GM13977 (cell line): ENCODE results near the gene PDE6A.
"Not testable (repeated sequence)": the region's sequence is repeated elsewhere in the genome, so short reads cannot be mapped to it uniquely, and the experiment has no call there.

Source experiments
- DNase-seq: peaks from one replicate; pipeline ENCODE4 v3.0.0; 2012; ENCODE audit warnings: low spot score
- CTCF ChIP-seq: IDR thresholded peaks from 2 replicates; pipeline ENCODE4 v1.5.1; 2012; ENCODE audit warnings: mild to moderate bottlenecking, control low read depth; ENCODE audit not compliant: insufficient read depth; ENCODE audit errors: extremely low read depth, missing control alignments
- in situ Hi-C: fragments of 300-500 bp; cut with MboI; formaldehyde crosslinking; loops from one replicate; pipeline ENCODE4 v1.12.0; 2022; ENCODE audit warnings: low sequenced_read_pairs, low pct_unique_long_range_greater_than_20kb, mixed read lengths, inconsistent platforms; ENCODE audit not compliant: unreplicated experiment

Gene PDE6A

GRCh38 chr5:149954798-149955197, 10.2 kb upstream of the PDE6A start:
- no peak for TF ChIP-seq CTCF
- in situ Hi-C loops, result no loop called here
- DNase-seq, result no peak

- TF ChIP-seq CTCF, result no peak
- in situ Hi-C loops, result no loop called here
Observed at GRCh38 chr5:149953436-149954121, 9.0 kb upstream of the PDE6A start.

GRCh38 chr5:149951138-149951749, 6.7 kb upstream of the PDE6A start:
- TF ChIP-seq CTCF, result no peak
- in situ Hi-C loops, result no loop called here
- DNase-seq, result no peak

More at GRCh38 chr5:149953436-149954121, 9.0 kb upstream of the PDE6A start:
- no peak for DNase-seq

- DNase-seq, result no peak
- TF ChIP-seq CTCF, result no peak
- in situ Hi-C loops, result no loop called here
Observed at GRCh38 chr5:149948993-149949392, 4.4 kb upstream of the PDE6A start.

- TF ChIP-seq CTCF, result no peak
- DNase-seq, result no peak
- in situ Hi-C loops, result no loop called here
Observed at GRCh38 chr5:149946118-149946517, 1.5 kb upstream of the PDE6A start.

GRCh38 chr5:149943177-149943949, 1.2 kb downstream of the PDE6A start:
- DNase-seq, in situ Hi-C loops: not testable (repeated sequence)

GRCh38 chr5:149942741-149943169, 1.8 kb downstream of the PDE6A start:
- in situ Hi-C loops, DNase-seq: not testable (repeated sequence)
